GM19463 (cell line): ENCODE measurements around the gene UBE2K.
"Not testable (repeated sequence)": the region's sequence is repeated elsewhere in the genome, so short reads cannot be mapped to it uniquely, and the experiment has no call there.

Experiments
- ATAC-seq: cut with Tn5 transposase; IDR thresholded peaks from one replicate; pipeline ENCODE4 v1.9.1; 2021; ENCODE audit warnings: mild to moderate bottlenecking, moderate library complexity; ENCODE audit not compliant: unreplicated experiment

The UBE2K gene, protein sequence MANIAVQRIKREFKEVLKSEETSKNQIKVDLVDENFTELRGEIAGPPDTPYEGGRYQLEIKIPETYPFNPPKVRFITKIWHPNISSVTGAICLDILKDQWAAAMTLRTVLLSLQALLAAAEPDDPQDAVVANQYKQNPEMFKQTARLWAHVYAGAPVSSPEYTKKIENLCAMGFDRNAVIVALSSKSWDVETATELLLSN

DNA sequence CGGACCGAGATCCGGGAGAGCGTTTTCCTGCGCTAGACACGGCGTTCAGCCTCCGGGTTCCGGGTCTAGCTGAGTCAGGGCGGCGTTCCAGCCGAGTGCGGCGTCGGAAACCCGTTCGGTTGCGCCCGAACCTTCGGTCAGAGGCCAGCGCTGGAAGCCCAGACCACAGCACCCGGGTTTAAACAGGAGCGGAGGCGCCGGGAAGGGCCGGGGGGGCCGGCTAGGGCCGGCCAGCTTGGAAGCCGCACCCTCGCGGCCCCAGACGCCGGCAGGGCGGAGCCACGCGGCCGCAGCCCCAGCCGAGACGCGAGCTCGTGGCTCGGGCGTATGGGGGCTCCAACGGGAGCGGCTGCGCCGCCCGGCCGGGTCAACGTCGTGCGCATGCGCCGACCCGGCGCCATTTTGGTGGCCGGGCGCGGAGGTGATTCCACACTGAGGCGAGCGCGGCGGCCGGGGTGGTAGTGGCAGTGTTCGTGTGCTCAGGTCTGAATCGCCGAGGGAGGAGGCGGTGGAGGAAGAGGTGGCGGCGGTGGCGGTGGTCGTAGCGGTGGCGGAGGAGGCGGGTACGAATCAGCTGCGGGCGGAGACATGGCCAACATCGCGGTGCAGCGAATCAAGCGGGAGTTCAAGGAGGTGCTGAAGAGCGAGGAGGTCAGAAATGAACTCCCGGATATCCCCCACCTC is at the start of gene UBE2K:
UBE2K (plus strand) TSS at position 397 of the 684 bp plus-strand sequence; CDS start at position 589, 192 bp downstream.
- ATAC-seq = peak; percentile 95

DNA sequence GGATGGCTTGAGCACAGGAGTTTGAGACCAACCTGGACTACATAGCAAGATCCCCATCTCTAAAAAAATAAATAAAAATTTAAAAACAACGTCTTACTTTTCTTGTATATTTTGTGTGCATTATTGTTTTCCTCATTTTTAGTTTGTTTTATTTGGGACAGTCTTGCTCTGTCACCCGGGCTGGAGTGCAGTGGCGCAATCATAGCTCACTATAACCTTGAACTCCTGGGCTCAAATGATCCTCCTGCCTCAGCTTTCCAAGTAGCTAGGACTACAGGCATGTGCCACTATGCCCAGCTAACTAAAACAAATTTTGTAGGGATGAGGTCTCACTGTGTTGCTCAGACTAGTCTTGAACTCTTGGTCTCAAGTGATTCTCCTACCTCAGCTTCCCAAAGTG is 49.7 kb upstream of the UBE2K start:
- no peak for ATAC-seq

DNA sequence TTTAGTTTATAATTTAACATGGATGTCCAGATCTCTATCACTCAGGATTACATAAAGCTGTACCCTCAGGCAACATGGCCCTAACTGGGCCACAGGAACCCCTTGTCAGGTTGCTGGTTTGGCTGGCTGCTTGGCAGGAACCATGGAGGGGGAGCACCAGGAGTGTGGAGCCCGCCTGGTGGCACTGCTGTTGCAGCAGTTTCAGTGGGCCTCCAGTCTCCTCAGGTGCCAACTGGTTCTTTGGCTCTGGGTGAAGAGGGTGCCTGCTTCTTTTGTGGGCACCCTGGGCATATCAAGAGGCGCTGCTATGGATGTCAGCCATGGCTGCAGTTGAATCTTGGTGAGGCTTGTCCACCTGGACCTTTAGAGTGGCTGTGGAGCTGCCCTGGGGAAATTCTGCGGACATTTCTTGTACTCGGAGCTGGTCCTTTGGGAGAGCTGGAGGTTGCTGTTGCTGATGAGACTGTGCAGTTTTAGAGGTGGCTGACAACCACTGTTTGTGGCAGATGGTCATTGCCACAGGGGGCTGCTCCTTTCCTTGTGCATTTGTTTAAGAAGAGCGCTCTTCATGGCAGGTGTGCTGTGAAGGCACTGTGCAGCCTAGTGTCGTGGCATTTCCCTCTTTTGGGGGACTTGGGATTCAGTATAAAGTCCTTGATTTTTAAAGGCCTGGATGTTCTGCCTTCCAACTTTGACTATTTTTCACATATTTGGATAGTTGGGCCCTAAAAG is 48.9 kb upstream of the UBE2K start:
- no peak for ATAC-seq

DNA sequence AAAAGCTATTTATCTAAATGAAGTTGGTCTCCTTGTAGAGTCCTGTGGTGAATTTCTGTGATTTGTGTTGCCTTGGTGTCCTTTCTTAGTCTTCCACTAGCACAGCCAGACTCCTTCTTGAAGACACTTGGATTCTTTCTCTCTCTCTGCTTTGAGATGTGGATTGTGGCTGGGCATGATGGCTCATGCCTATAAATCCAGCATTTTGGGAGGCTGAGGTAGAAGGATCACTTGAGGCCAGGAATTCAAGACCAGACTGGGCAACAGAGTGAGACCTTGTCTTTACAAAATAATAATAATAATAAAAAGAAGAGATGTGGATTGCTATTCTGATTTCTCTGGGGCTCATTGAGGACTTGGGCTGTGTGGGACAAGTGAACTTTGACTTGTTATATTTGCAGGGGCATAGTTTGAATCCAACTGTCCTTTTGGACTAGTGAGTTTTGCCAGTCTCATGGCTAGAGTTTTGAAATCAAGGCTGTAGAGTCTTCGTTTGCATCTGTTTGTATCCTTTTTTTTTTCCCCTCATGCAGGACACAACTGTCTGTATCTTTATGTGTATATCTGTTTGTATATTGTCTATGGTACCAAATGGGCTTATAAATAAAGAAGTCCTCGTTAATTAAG is 48.2 kb upstream of the UBE2K start:
- no peak for ATAC-seq

DNA sequence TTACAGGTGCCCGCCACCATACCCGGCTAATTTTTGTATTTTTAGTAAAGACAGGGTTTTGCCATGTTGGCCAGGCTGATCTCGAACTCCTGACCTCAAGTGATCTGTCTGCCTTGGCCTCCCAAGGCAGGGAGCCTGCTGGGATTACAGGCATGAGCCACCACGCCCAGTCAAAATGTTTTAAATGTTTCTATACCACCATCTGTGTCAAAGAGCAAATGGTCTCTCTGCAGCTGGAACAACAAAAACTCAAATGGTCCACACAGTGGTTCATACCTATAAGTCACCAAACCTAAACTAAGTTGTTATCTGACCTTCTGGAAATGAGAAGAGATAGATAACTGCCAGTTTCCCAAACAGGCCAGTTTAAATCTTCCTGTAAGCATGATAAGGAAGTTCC is 46.4 kb upstream of the UBE2K start:
- not testable (repeated sequence) for ATAC-seq

DNA sequence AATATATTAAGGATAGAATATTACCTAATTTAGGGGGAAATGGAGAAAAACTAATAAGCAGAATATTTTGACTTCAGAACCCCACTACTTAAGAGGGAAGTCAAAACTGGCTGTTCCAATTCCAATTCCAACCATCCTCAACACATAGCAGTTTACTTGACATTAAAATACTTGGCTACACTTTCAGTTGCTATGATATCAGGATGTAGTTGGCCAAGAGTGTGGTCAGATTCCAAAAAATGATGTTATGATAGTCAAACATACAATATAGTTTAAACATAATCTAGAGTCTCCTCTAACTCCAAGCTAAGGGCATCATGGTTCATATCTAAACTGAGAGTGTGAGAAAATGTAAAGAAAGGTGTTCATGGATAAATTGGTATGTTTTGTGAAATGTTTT is 42.7 kb upstream of the UBE2K start:
- ATAC-seq = no peak

DNA sequence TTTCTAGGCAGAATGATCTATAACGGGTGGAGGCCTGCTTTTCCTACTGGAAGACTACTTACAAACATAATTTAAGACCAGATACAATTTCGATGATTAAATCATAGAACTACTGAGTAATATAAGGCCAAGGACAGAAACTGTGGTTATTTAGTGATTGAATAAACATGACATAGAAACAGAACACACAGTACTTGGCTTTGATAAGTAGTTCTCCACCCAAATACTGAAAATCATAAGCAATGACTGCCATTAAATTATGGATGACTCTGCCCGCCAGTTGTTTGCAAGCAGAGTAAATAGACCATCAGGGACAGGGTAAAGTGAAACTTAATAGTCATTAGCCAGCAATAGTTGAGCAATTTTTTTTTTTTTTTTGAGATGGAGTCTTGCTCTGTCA is 42.1 kb upstream of the UBE2K start:
- ATAC-seq = peak; percentile 43

DNA sequence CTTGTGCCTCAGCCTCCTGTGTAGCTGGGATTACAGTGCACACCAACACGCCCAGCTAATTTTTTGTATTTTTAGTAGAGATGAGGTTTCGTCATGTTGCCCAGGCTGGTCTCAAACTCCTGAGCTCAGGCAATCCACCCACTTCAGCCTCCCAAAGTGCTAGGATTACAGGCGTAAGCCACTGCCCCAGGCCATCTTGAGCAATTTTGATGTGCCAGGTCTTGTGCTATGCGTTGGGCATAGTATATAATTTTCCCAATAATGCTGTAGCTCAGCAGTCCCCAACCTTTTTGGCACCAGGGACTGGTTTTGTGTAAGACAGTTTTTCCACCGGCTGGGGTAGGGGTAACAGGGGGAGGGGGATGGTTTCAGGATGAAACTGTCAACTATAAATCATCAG is 41.3 kb upstream of the UBE2K start:
- ATAC-seq = not testable (repeated sequence)

DNA sequence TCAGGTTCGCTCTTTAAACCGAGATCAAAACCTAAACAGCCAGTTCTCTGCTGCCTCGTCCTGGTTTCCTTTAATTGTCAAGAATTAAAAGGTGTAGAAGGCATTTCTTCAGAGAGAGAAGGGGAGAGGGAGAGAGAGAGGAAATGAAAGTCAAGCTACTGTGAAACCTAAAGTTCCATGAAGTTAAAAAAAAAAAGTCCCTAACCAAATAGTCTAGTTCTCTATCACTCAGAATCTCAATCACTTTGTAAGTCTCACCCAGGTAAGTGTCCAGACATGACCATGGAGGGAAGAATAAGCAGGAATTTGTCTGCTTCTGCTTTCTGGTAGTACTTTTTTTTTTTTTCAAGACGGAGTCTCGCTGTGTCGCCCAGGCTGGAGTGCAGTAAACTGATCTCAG is 40.5 kb upstream of the UBE2K start:
- ATAC-seq = peak; percentile 72

DNA sequence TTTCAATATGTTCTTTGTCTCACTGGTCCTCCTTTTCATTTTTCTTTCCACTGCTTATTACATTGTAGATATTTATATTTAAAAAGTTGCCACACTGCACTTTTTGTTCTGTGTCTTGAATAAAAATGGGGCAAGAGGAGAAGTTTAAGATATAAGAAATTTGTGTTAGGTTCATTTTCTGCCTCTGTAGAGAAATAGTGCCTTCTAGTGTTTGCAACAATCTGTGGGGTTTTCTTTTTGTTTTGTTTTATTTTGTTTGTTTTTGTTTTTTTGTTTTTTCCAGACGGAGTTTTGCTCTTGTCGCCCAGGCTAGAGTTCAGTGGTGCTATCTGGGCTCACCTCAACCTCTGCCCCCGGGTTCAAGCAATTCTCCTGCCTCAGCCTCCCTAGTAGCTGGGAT is 39.2 kb upstream of the UBE2K start:
- ATAC-seq = no peak

DNA sequence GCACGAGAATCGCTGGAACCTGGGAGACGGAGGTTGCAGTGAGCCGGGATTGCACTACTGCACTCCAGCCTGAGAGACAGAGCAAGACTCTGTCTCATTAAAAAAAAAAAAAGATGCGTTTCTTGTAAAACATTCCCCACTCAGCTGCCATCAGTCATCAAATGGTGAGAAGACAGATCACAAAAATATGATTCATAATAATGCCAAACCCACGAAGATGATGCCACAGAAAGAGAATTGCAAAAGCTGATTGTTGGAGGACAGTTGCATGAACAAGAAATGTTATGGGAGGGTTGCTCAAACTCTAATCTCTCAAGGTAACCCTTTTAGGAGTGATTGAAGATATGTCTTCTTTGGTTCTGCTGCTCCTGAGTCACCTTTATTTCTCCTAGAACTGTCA is 37.9 kb upstream of the UBE2K start:
- no peak for ATAC-seq

DNA sequence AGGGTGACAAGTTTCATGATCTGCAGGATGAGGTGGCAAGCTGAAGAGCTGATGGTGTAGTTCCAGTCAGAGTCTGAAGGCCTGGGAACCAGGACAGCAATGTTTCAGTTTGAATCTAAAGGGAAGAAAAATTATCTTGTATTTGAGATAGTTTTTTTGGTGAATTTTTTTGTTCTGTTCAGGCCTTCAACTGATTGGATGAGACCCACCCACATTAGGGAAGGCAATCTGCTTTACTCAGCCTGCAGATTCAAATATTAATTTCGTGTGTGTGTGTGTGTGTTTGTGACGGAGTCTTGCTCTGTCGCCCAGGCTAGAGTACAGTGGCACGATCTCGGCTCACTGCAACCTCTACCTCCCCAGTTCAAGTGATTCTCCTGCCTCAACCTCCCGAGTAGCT is 37.2 kb upstream of the UBE2K start:
- no peak for ATAC-seq

DNA sequence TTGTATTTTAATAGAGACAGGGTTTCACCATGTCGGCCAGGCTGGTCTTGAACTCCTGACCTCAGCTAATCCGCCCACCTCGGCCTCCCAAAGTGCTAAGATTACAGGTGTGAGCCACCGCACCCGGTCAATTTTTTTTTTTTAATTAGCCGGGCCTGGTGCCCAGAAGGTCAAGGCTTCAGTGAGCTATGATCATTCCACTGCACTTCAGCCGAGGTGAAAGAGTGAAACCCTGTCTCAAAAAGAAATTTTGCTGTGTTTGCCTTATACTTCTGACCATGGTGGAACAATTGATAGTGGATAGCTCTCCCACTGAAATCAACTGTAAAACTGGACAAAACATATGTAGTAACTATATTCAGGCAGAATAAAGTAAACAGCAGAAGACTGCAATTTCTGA is 35.3 kb upstream of the UBE2K start:
- no peak for ATAC-seq

DNA sequence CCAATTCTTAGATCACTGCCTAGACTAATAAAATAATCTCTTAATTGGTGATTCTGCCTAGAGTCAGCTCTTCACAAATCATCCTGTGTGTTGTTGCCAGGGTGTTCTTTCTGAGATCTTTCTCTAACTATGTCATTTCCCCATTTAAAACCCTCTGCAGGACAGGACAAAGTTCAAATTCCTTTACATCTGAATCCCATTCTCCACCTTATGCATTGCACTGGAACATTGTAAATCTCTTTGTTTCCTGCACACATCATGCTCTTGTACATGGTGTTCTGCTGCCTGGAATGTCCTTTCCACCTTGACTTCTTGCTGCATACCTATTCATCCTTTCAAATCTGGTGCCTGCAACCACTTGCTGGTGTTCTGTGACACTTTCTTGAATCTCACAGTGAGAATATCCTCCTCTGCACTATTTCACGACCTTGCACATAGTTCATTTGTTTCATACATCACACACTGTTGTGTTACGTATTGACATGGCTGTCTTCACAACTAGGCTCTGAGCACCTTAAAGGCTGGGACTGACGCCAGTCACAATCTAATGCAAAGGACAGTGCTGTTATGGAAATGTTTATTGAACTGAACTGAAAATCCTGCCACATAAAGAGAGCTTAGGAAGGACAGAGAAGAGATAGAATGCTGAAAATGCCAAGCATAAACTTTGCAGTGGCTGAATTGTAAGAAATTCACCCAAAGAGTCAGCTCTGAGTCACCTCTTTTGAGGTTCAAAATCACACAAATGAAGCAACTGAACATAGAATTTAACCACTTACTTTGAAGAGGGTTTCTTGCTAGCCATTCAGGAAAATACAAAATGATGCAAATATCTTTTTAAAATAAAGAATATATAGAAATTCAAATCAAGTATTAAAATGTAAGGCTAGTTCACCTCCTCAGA is 32.9 kb upstream of the UBE2K start:
- no peak for ATAC-seq

DNA sequence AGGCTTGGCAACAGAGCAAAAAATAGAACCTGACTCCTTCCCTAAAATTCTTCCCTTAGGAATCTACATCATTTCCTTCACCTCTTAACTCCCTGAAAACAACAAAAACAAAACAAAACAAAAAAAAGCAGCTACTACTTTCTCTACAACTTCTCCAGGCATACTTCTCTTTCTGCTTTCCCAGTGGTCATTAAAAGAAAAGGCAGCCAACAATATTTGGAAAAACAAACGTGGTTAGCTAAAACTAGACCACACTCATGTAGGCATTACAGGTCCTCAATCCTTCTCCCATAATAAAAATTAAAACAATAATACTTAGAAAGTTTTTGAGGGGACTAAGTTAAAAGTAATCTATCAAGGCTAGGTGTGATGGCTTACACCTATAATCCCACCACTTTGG is 30.2 kb upstream of the UBE2K start:
- no peak for ATAC-seq

DNA sequence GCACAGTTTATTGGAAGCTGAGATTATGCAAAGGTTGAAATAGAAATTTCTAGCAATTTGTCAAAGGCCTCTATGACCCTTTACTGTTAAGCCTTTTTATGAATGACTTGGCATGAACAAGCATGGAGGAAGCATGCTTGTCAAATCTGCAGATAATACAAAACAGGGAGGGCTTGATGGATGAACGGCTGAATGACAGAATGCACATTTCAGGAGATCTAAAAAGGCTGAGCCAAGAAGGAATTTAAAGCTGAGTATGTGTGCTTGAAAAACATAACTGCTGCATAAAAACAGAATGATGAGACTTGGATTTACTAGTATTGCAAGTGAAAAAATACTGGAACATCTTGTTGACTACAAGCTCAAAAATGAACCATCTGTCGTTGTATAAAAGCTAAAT is 29.0 kb upstream of the UBE2K start:
- no peak for ATAC-seq

DNA sequence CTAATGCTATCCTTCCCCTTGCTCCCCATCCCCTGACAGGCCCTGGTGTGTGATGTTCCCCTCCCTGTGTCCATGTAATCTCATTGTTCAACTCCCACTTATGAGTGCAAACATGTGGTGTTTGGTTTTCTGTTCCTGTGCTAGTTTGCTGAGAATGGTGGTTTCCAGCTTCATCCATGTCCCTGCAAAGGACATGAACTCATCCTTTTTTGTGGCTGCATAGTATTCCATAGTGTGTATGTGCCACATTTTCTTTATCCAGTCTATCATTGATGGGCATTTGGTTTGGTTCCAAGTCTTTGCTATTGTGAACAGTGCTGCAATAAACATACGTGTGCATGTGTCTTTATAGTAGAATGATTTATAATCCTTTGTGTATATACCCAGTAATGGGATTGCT is 27.6 kb upstream of the UBE2K start:
- ATAC-seq = not testable (repeated sequence)

DNA sequence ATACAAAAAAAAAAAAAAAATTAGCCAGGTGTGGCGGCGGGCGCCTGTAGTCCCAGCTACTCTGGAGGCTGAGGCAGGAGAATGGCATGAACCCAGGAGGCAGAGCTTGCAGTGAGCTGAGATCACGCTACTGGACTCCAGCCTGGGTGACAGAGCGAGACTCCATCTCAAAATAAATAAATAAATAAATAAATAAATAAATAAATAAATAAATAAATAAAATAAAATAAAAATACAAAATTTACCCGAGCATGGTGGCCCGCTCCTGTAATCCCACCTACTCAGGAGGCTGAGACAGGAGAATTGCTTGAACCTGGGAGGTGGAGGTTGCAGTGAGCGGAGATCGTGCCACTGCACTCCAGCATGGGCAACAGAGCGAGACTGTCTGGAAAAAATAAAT is 22.3 kb upstream of the UBE2K start:
- ATAC-seq = not testable (repeated sequence)

DNA sequence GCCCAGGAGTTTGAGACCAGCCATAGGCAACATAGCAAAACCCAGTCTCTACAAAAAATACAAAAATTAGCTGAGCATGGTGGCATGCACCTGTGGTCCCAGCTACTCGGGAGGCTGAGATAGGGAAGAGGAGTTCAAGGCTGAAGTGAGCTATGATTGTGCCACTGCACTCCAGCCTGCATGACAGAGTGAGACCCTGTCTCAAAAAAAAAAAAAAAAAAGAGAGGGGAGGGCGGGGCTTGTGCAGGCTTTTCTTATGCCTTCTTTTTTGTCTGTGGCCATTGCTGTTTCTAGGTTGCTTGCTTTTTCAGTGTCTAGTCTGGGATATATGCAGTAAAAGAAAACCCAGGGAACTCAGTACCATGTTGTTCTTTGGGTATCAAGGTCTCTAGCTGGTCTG is 16.9 kb upstream of the UBE2K start:
- not testable (repeated sequence) for ATAC-seq

DNA sequence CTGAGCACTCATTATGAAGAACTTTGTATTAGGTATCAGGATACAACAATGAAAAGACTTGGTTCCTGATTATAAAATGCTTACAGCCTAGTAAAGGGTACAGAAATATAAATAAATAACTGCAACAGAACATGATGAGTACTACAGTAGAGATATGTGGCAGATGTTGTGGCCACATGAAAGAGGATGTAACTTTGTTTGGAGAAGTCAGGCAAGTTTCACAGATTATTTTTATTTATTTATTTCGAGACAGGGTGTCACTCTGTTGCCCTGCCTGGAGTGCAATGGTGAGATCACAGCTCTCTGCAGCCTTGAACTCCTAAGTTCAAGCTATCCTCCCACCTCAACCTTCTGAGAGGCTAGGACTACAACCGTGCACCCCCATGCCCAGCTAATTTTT is 15.8 kb upstream of the UBE2K start:
- peak; percentile 84 for ATAC-seq

DNA sequence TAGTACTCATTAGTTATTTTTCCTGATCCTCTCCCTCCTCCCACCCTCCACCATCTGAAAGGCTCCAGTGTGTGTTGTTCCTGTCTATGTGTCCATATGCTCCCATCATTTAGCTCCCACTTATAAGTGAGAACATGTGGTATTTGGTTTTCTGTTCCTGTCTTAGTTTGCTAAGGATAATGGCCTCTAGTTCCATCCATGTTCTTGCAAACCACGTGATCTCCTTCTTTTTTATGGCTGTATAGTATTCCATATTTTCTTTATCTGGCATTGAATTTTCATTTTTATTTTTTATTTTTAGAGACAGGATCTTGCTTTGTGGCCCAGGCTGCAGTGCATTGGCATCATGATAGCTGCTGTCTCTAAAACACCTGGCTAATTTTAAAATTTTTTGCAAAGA is 11.9 kb upstream of the UBE2K start:
- no peak for ATAC-seq
